B cell (primary cell): ENCODE data around the gene CREB5. TPM values are rescaled to one million over a fixed set of nuclear protein-coding genes. Genes with fewer than 3 reads are reported as not detected.

Source experiments
- ATAC-seq: fragments of 200-7000 bp; cut with Tn5 transposase; one replicate; pipeline ENCODE4 v1.10.0; 2021; ENCODE audit warnings: low read depth, mild to moderate bottlenecking, moderate number of reproducible peaks, moderate library complexity
- CTCF ChIA-PET: fragments of 350-600 bp; sonication (Branson Sonifier 250); formaldehyde crosslinking; loops from one replicate; lab custom pipeline; 2021; ENCODE audit warnings: antibody characterized with exemption, inconsistent platforms; lab: Charles Lee
- POLR2A ChIA-PET: fragments of 350-600 bp; sonication (Branson Sonifier 250); formaldehyde crosslinking; loops from one replicate; lab custom pipeline; 2021; ENCODE audit warnings: antibody characterized with exemption; lab: Charles Lee
- DNase-seq: peaks from one replicate; pipeline ENCODE4 v3.0.0; 2013
- H2AFZ ChIP-seq: 2 replicates; pipeline ENCODE4 v1.6.1; 2012; ENCODE audit warnings: mild to moderate bottlenecking, low read depth, low read length; ENCODE audit not compliant: insufficient read depth, poor library complexity, severe bottlenecking
- H3K27ac ChIP-seq, 2 donors: 1 replicate in 1 of 2; 2 replicates in 1 of 2; pipeline ENCODE4 v1.5.1; 2012 to 2013; ENCODE audit warnings: low read length in 2 of 2, mild to moderate bottlenecking in 2 of 2, moderate library complexity in 1 of 2
- H3K27me3 ChIP-seq, 4 experiments: fragments of 200-600 bp in 1 of 4; sonication (generic) in 1 of 4; replicated peaks in 1 of 4; 1 replicate in 2 of 4; 2 replicates in 2 of 4; pipeline versions ENCODE4 v1.6.1 to v1.7.0; 2013 to 2016; ENCODE audit warnings: low read length in 3 of 4, mild to moderate bottlenecking in 2 of 4, mixed read lengths in 1 of 4, moderate library complexity in 1 of 4; ENCODE audit not compliant: insufficient read depth in 4 of 4, control insufficient read depth in 3 of 4; ENCODE audit errors: control extremely low read depth in 1 of 4
- H3K36me3 ChIP-seq, 2 experiments: replicated peaks in 1 of 2; 1 replicate in 1 of 2; 2 replicates in 1 of 2; pipeline versions ENCODE4 v1.6.1 to v1.7.1; 2013; ENCODE audit warnings: low read length in 1 of 2; ENCODE audit not compliant: insufficient read depth in 2 of 2, control insufficient read depth in 1 of 2; ENCODE audit errors: control extremely low read depth in 1 of 2, extremely low read depth in 1 of 2
- H3K4me1 ChIP-seq, 2 donors: fragments of 200-600 bp in 1 of 2; sonication (generic) in 1 of 2; 1 replicate in 1 of 2; 2 replicates in 1 of 2; pipeline versions ENCODE4 v1.5.1 to v1.6.1; 2013 to 2017; ENCODE audit warnings: low read length in 2 of 2; ENCODE audit not compliant: control insufficient read depth in 2 of 2, insufficient read depth in 2 of 2
- H3K4me2 ChIP-seq: replicated peaks from 2 replicates; pipeline ENCODE3; 2012; ENCODE audit warnings: mild to moderate bottlenecking, low read depth, low read length; ENCODE audit not compliant: poor library complexity, severe bottlenecking
- H3K4me3 ChIP-seq, 5 experiments: fragments of 200-600 bp in 1 of 5; sonication (generic) in 1 of 5; 1 replicate in 3 of 5; 2 replicates in 2 of 5; pipeline versions ENCODE4 v1.5.1 to v1.7.0; 2011 to 2016; ENCODE audit warnings: low read length in 4 of 5, mild to moderate bottlenecking in 4 of 5, low read depth in 2 of 5, control low read depth in 1 of 5, moderate library complexity in 1 of 5; ENCODE audit not compliant: insufficient read depth in 1 of 5; ENCODE audit errors: control extremely low read depth in 1 of 5, extremely low read depth in 1 of 5
- H3K79me2 ChIP-seq: fragments of 200-600 bp; sonication (generic); one replicate; pipeline ENCODE4 v1.6.0; 2016; ENCODE audit warnings: low read length; ENCODE audit not compliant: control insufficient read depth, insufficient read depth
- H3K9ac ChIP-seq: fragments of 200-600 bp; sonication (generic); 2 replicates; pipeline ENCODE4 v1.6.1; 2017; ENCODE audit warnings: mild to moderate bottlenecking, low read length, moderate library complexity
- H3K9me3 ChIP-seq, 3 donors: one replicate each; pipeline versions ENCODE4 v1.6.1 to v1.7.1; 2013; ENCODE audit warnings: low read length in 2 of 3; ENCODE audit not compliant: control insufficient read depth in 2 of 3, insufficient read depth in 1 of 3; ENCODE audit errors: control extremely low read depth in 1 of 3
- H4K20me1 ChIP-seq: 2 replicates; pipeline ENCODE4 v1.6.0; 2012; ENCODE audit warnings: mild to moderate bottlenecking, low read length; ENCODE audit not compliant: insufficient read depth, control insufficient read depth, poor library complexity, severe bottlenecking
- H3K27ac Mint-ChIP-seq: one replicate; pipeline ENCODE4 v1.8.0; 2021; ENCODE audit warnings: mixed read lengths
- H3K27me3 Mint-ChIP-seq: one replicate; pipeline ENCODE4 v1.8.0; 2021; ENCODE audit warnings: mixed read lengths
- H3K4me1 Mint-ChIP-seq: one replicate; pipeline ENCODE4 v1.8.0; 2021; ENCODE audit warnings: mixed read lengths
- H3K4me3 Mint-ChIP-seq: one replicate; pipeline ENCODE4 v1.8.0; 2021; ENCODE audit warnings: mixed read lengths
- H3K9me3 Mint-ChIP-seq: one replicate; pipeline ENCODE4 v1.8.0; 2022; ENCODE audit warnings: mixed read lengths; ENCODE audit not compliant: insufficient read depth
- CTCF ChIP-seq: fragments of 200-600 bp; IDR thresholded peaks from one replicate; pipeline ENCODE4 v1.8.0; 2022; ENCODE audit warnings: antibody characterized with exemption, mild to moderate bottlenecking
- EZH2 ChIP-seq: IDR thresholded peaks from 2 replicates; pipeline ENCODE4 v1.6.1; 2012; ENCODE audit warnings: borderline replicate concordance, low read depth, mild to moderate bottlenecking, moderate library complexity, low read length; ENCODE audit not compliant: insufficient read depth, poor library complexity, severe bottlenecking
- WGBS: methylation state at CpG from one replicate; pipeline ENCODE4 v1.1.5; 2013; ENCODE audit warnings: missing lambda C conversion rate; ENCODE audit not compliant: insufficient coverage; 5-methylcytosine and 5-hydroxymethylcytosine counted together
- intact Hi-C: fragments of 100-400 bp; cut with micrococcal nuclease; formaldehyde crosslinking; loops from one replicate; pipeline ENCODE4 v1.10.0; 2022
- polyA plus RNA-seq: library from polyadenylated mRNA; depleted of rRNA; stranded (reverse); fragments of >200 nt; gene quantifications from 2 replicates; pipeline ENCODE4 v1.2.3, GENCODE V29; 2012
- total RNA-seq, 2 donors: library from RNA; stranded (reverse); fragments of 120-200 nt in 1 of 2; gene quantifications; 1 replicate in 1 of 2; 2 replicates in 1 of 2; pipeline versions ENCODE4 v1.2.3 to v1.2.4, GENCODE V29; 2013 to 2022

Gene CREB5
- total and polyA plus RNA-seq, 2 donors (not counting 1 experiment from before 2014, with no cell fraction given) = 0.05 to 0.95 TPM

- peaks cover 0 to 13% (median 6%) of the 10 kb centered on the region in 4 experiments for H3K27me3 ChIP-seq
- H2AFZ ChIP-seq = no peak overlapping the region
- H3K4me1 ChIP-seq = peaks cover 3 to 4% of the 10 kb centered on the region in 2 donors
- no peak overlapping the region for H3K27ac ChIP-seq
- no peak overlapping the region for H3K4me3 ChIP-seq
- H3K36me3 ChIP-seq = no peaks in the 10 kb centered on the region
- ATAC-seq (peak; percentile 33), DNase-seq (peak; percentile 71)
- peaks cover 36% of the 10 kb centered on the region for H3K27me3 Mint-ChIP-seq
- H3K27ac Mint-ChIP-seq = no peak overlapping the region
- intact Hi-C loops = loop anchor here (1.0 kb wide), 1 partner anchor 465 kb away; no protein-coding TSS in a partner anchor
- H3K9me3 Mint-ChIP-seq = peaks cover 3% of the 10 kb centered on the region
- TF ChIP-seq EZH2 (no peak), CTCF (peak; percentile 90)
- H3K4me3 Mint-ChIP-seq = no peak overlapping the region
- H3K9ac ChIP-seq = no peak overlapping the region
- H3K4me1 Mint-ChIP-seq = peaks cover 2% of the 10 kb centered on the region
- H4K20me1 ChIP-seq = no peaks in the 10 kb centered on the region
- WGBS = no CpG with 5 or more reads among the region's 14 CpGs
- peaks cover 0 to 5% (median 0%) of the 10 kb centered on the region in 3 donors for H3K9me3 ChIP-seq
- no peaks in the 10 kb centered on the region for H3K79me2 ChIP-seq
- POLR2A ChIA-PET = no interaction called here
- CTCF ChIA-PET = interaction anchor here (0.6 to 4.3 kb wide), 9 partner anchors 10 to 471 kb away, joined by 3 to 28 read pairs (median 4); no protein-coding TSS in a partner anchor
- H3K4me2 ChIP-seq = peak overlapping the region; percentile 16
These were observed 22.6 kb upstream of the CREB5 start for GRCh38 chr7:28389504-28390395.

GRCh38 chr7:28390426-28390825 is 21.9 kb upstream of the CREB5 start:
- intact Hi-C loops = no loop called here
- ChIA-PET CTCF (interaction anchor here (1.1 to 4.3 kb wide), 7 partner anchors 10 to 471 kb away, joined by 3 to 28 read pairs (median 6); no protein-coding TSS in a partner anchor), POLR2A (no interaction called here)
- no peak overlapping the region for H2AFZ ChIP-seq
- peaks cover 2% of the 10 kb centered on the region for H3K4me1 Mint-ChIP-seq
- H3K79me2 ChIP-seq = no peaks in the 10 kb centered on the region
- H3K27me3 Mint-ChIP-seq = peaks cover 39% of the 10 kb centered on the region
- H4K20me1 ChIP-seq = no peaks in the 10 kb centered on the region
- H3K9me3 Mint-ChIP-seq = peaks cover 3% of the 10 kb centered on the region
- H3K36me3 ChIP-seq = no peaks in the 10 kb centered on the region
- no peak overlapping the region for H3K9ac ChIP-seq
- WGBS = no CpG with 5 or more reads among the region's 3 CpGs
- TF ChIP-seq CTCF (no peak), EZH2 (no peak)
- DNase-seq = no peak
- H3K4me1 ChIP-seq = peaks cover 3 to 4% of the 10 kb centered on the region in 2 donors
- no peak overlapping the region for H3K27ac ChIP-seq
- no peak for ATAC-seq
- H3K4me2 ChIP-seq = no peak overlapping the region
- peaks cover 0 to 5% (median 0%) of the 10 kb centered on the region in 3 donors for H3K9me3 ChIP-seq
- no peak overlapping the region for H3K4me3 ChIP-seq
- no peak overlapping the region for H3K4me3 Mint-ChIP-seq
- peaks cover 0 to 13% (median 6%) of the 10 kb centered on the region in 4 experiments for H3K27me3 ChIP-seq
- H3K27ac Mint-ChIP-seq = no peak overlapping the region
